Measurements from ENCODE around the gene PF4V1.

- TF ChIP-seq CTCF (IDR thresholded peaks at IDR 0.05 in 8 of 11, conservative IDR thresholded peaks at IDR 0.05 in 3 of 11), result no peak
- no peak for TF ChIP-seq POLR2AphosphoS5 (IDR thresholded peaks at IDR 0.05)
- TF ChIP-seq POLR2A (IDR thresholded peaks at IDR 0.05), result no peak
Observed at GRCh38 chr4:73902038-73902637, 49.0 kb downstream of the PF4V1 start.
